ENCODE data around the gene RAD9A.

GRCh38 chr11:67349928-67350465 lies 41.8 kb upstream of the RAD9A start:
- TF ChIP-seq CTCF (conservative IDR thresholded peaks at IDR 0.05 in 1 of 2, IDR thresholded peaks at IDR 0.05 in 1 of 2; ENCODE audit: low read depth in 1 of 2, low read length in 2 of 2) (no peak), EZH2 (IDR thresholded peaks at IDR 0.05; ENCODE audit: low read length, missing control alignments) (no peak)

All from fibroblast of lung (primary cell).